DND-41 (cell line): Measurements from ENCODE around the gene SLC31A1.

Source experiments
- ATAC-seq: fragments of 200-7000 bp; cut with Tn5 transposase; 3 replicates; pipeline ENCODE4 v1.9.1; 2021; ENCODE audit warnings: low read depth; ENCODE audit not compliant: insufficient read depth
- DNase-seq: peaks from one replicate; pipeline ENCODE4 v3.0.0-alpha.2; 2020
- H2AFZ ChIP-seq: 2 replicates; pipeline ENCODE4 v1.6.0; 2012; ENCODE audit warnings: low read depth, low read length
- H3K27ac ChIP-seq: 2 replicates; pipeline ENCODE4 v1.5.1; 2012; ENCODE audit warnings: low read length, inconsistent platforms
- H3K27me3 ChIP-seq: fragments of 200-600 bp; sonication (generic); 2 replicates; pipeline ENCODE4 v1.6.0; 2012; ENCODE audit warnings: low read length, mild to moderate bottlenecking, inconsistent platforms; ENCODE audit not compliant: insufficient read depth, poor library complexity
- H3K36me3 ChIP-seq: 2 replicates; pipeline ENCODE4 v1.5.1; 2012; ENCODE audit warnings: low read length, inconsistent platforms; ENCODE audit not compliant: insufficient read depth
- H3K4me1 ChIP-seq: 2 replicates; pipeline ENCODE4 v1.5.1; 2012; ENCODE audit warnings: mild to moderate bottlenecking, low read length; ENCODE audit not compliant: insufficient read depth
- H3K4me2 ChIP-seq: 2 replicates; pipeline ENCODE4 v1.6.0; 2012; ENCODE audit warnings: mild to moderate bottlenecking, moderate library complexity, low read length, inconsistent platforms; ENCODE audit not compliant: insufficient read depth
- H3K4me3 ChIP-seq, 2 experiments: fragments of 200-600 bp in 1 of 2; shearing (Covaris generic) in 1 of 2; 2 replicates each; pipeline ENCODE4 v1.5.1; 2012 to 2016; ENCODE audit warnings: inconsistent platforms in 2 of 2, low read length in 2 of 2, mild to moderate bottlenecking in 2 of 2, low read depth in 1 of 2, moderate library complexity in 1 of 2
- H3K79me2 ChIP-seq: 2 replicates; pipeline ENCODE4 v1.6.0; 2012; ENCODE audit warnings: low read length, inconsistent platforms; ENCODE audit not compliant: insufficient read depth
- H3K9ac ChIP-seq: 2 replicates; pipeline ENCODE4 v1.6.0; 2012; ENCODE audit warnings: low read depth, mild to moderate bottlenecking, inconsistent platforms, low read length, moderate library complexity
- H3K9me3 ChIP-seq: 2 replicates; pipeline ENCODE4 v1.5.1; 2012; ENCODE audit warnings: low read length, moderate library complexity, mild to moderate bottlenecking, inconsistent platforms; ENCODE audit not compliant: insufficient read depth, severe bottlenecking
- H4K20me1 ChIP-seq: 2 replicates; pipeline ENCODE4 v1.6.0; 2012; ENCODE audit warnings: low read length; ENCODE audit not compliant: insufficient read depth
- EZH2 ChIP-seq: IDR thresholded peaks from 3 replicates; pipeline ENCODE4 v1.6.1; 2012; ENCODE audit warnings: borderline replicate concordance, low read depth, mild to moderate bottlenecking, moderate library complexity, low read length, inconsistent platforms; ENCODE audit not compliant: severe bottlenecking
- TF ChIP-seq, protein P1 (sequence below): IDR thresholded peaks from 2 replicates; pipeline ENCODE4 v1.5.1; 2012; ENCODE audit warnings: borderline replicate concordance, low read length, moderate library complexity, mild to moderate bottlenecking; ENCODE audit not compliant: poor library complexity, severe bottlenecking; ENCODE audit errors: extremely low read depth

SLC31A1 gene

DNA sequence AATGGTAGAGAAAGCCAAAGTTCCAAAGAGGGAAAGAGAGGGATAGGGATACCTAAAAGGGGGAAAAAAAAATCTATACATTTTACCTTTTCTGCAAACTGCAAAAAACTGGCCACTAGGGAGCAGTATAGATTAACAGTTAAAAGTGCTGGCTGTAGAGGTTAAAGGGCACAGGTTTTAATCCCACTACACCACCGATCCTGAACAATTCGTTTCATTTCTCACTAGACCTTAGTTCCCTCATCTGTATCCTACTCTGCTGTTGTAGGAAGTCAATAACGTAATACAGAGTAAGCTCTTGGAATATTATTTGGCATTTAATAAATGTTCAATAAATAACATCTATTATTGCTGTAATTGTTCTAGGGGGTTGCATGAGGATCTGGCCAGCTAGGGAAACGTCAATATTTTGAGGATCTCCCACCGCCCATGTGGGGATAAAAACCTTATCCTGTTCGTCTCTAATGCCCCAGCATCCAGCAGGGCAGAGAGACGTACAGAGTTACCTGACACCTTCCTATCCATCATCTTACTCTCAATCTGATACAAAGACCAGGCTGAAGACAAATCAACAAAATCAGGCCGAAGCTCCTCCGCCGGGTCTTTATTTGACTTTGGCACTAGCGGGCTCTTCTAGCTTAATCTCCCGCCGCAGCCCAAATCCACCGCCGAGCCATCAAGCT lies 53.3 kb downstream of the SLC31A1 start:
- TF ChIP-seq, protein P1, sequence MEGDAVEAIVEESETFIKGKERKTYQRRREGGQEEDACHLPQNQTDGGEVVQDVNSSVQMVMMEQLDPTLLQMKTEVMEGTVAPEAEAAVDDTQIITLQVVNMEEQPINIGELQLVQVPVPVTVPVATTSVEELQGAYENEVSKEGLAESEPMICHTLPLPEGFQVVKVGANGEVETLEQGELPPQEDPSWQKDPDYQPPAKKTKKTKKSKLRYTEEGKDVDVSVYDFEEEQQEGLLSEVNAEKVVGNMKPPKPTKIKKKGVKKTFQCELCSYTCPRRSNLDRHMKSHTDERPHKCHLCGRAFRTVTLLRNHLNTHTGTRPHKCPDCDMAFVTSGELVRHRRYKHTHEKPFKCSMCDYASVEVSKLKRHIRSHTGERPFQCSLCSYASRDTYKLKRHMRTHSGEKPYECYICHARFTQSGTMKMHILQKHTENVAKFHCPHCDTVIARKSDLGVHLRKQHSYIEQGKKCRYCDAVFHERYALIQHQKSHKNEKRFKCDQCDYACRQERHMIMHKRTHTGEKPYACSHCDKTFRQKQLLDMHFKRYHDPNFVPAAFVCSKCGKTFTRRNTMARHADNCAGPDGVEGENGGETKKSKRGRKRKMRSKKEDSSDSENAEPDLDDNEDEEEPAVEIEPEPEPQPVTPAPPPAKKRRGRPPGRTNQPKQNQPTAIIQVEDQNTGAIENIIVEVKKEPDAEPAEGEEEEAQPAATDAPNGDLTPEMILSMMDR, result peak; percentile 81
- no peak for TF ChIP-seq EZH2
- Histone ChIP-seq H3K9ac (peak overlapping the region; percentile 76), H3K27me3 (no peaks in the 10 kb centered on the region), H3K4me3 (peak overlapping the region; percentile 64 to 83), H3K4me2 (peak overlapping the region; percentile 97), H3K4me1 (peaks cover 40% of the 10 kb centered on the region), H3K36me3 (peaks cover 62% of the 10 kb centered on the region), H4K20me1 (peaks cover 2% of the 10 kb centered on the region; the same call in 1 of the 2 replicates), H3K79me2 (peaks cover 51% of the 10 kb centered on the region), H2AFZ (peak overlapping the region; percentile 82), H3K9me3 (no peaks in the 10 kb centered on the region), H3K27ac (peak overlapping the region; percentile 88)
- peak; percentile 39 for DNase-seq
- peak; percentile 18; the same call in 2 of the 3 replicates for ATAC-seq

DNA sequence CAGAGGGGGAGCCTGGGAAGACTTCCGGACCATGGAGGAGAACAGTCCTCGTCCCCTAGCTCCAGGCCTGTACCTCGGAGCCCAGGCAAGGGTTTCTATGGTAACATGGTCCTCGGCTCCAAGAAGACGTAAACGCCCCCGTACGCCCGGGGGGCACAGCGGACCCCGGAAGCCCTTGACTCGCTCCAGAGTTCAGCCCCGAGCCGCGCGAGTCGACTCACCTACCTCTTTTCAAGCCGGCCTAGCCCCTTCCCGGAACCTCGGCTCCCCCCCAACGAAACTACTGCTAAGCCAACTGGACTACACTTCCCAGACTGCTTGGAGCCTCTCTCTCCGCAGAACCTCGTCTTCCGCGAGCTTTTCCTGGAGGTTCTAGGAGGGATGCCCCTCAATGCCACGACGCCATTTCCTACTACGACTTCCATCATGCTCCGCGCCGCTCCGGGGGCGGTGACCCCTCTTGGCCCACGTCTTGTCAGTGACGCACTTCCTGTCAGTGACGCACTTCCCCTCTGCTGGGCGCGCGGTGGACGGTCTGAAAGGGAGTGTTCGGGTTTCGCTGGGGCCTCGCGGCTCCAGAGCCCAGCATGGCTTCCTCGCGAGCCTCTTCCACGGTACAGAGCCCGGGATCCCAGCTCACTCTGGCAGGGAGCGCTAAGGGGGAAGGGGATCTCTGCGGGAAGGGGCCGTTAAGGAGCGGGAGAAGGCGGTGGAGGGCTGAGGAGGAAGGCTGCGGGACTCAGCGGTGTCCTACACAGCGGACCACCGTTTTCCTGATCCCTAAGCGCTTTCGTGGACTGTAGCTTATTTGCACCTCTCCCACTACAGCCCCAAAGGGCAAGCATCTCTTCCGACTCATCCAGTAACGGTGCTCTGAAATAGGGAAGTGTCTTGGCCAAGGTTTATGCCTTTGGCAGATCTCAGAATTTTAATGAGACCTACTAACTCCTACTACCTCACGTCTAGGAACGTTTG lies 54.1 kb downstream of the SLC31A1 start, which contains the start of the genes CDC26 and PRPF4:
CDC26 (minus strand) TSS at position 416 of the 975 bp plus-strand sequence. CDS start 3,065 bp downstream, outside the sequence.
PRPF4 (plus strand) TSS at position 502 of the 975 bp plus-strand sequence; CDS start at position 588, 86 bp downstream.
- Histone ChIP-seq H3K27me3 (no peaks in the 10 kb centered on the region), H3K4me1 (peaks cover 40% of the 10 kb centered on the region), H3K79me2 (peaks cover 51% of the 10 kb centered on the region), H3K36me3 (peaks cover 63% of the 10 kb centered on the region), H3K9me3 (no peaks in the 10 kb centered on the region), H4K20me1 (peaks cover 2% of the 10 kb centered on the region; the same call in 1 of the 2 replicates), H3K27ac (peak within 1 kb of the TSS; percentile 88), H3K4me3 (peak within 1 kb of the TSS; percentile 64 to 83), H3K4me2 (peak within 1 kb of the TSS; percentile 97), H2AFZ (peak within 1 kb of the TSS; percentile 90), H3K9ac (peak within 1 kb of the TSS; percentile 76)
- TF ChIP-seq EZH2, result no peak
- TF ChIP-seq, protein P1, result no peak
- peak; percentile 89 for ATAC-seq
- DNase-seq, result peak; percentile 95

DNA sequence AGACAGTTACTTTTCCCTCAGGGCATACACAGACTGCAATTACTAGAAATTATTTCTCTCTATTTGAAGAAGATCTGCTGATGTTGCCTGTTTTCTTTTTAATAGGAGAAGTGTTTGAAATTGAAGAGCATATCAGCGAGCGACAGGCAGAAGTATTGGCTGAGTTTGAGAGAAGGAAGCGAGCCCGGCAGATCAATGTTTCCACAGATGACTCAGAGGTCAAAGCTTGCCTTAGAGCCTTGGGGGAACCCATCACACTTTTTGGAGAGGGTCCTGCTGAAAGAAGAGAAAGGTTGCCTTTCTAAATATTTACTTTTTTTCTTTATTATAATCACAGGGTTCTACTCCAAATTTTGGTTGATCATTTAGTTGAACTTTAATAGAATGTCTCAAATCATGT lies 57.5 kb downstream of the SLC31A1 start:
- Histone ChIP-seq H3K36me3 (peaks cover 68% of the 10 kb centered on the region), H2AFZ (no peak overlapping the region), H3K79me2 (peaks cover 44% of the 10 kb centered on the region), H3K4me2 (no peak overlapping the region), H3K27me3 (no peaks in the 10 kb centered on the region), H4K20me1 (peaks cover 8% of the 10 kb centered on the region; the same call in 1 of the 2 replicates), H3K27ac (no peak overlapping the region), H3K9me3 (no peaks in the 10 kb centered on the region), H3K9ac (no peak overlapping the region), H3K4me1 (peaks cover 35% of the 10 kb centered on the region), H3K4me3 (no peak overlapping the region)
- no peak for ATAC-seq
- DNase-seq, result no peak
- TF ChIP-seq, protein P1, result no peak
- no peak for TF ChIP-seq EZH2
